Cerebellar nuclear complex (tissue), 1 donor: Measurements from ENCODE around the gene DCTPP1.

ENCODE experiments used
- DNase-seq, 2 experiments: peaks; one replicate each; lab custom pipeline; 2025; lab: John Stamatoyannopoulos, UW

The DCTPP1 gene

GRCh38 chr16:30381291-30382041 is 48.4 kb downstream of the DCTPP1 start:
- DNase-seq: no peak

GRCh38 chr16:30380803-30381208 is 49.0 kb downstream of the DCTPP1 start:
- DNase-seq: no peak

GRCh38 chr16:30380072-30380802 is 49.6 kb downstream of the DCTPP1 start:
- DNase-seq: no peak

- DNase-seq: no peak
Measured at GRCh38 chr16:30379158-30379783, 50.6 kb downstream of the DCTPP1 start.

GRCh38 chr16:30378236-30379157 is 51.3 kb downstream of the DCTPP1 start:
- peak; percentile 91 to 96 for DNase-seq

- peak in 1 of 2 experiments; percentile 69 for DNase-seq
Measured at GRCh38 chr16:30377812-30378235, 52.0 kb downstream of the DCTPP1 start.

GRCh38 chr16:30377050-30377811 is 52.6 kb downstream of the DCTPP1 start:
- no peak for DNase-seq

GRCh38 chr16:30376461-30376902 is 53.3 kb downstream of the DCTPP1 start:
- no peak for DNase-seq

- DNase-seq: no peak
Measured at GRCh38 chr16:30375864-30376263, 54.0 kb downstream of the DCTPP1 start.

- DNase-seq: no peak
Measured at GRCh38 chr16:30374538-30374937, 55.3 kb downstream of the DCTPP1 start, which contains the start of gene MYL11. Gene MYL11 (plus strand): TSS chr16:30374802. CDS start chr16:30374858, 56 bp downstream.
